K562 (cell line): ENCODE results near the gene SPAG16. TPM values are rescaled to one million over a fixed set of nuclear protein-coding genes. Genes with fewer than 3 reads are reported as not detected.

Experiments used
- ATAC-seq: fragments of 200-7000 bp; cut with Tn5 transposase; 3 replicates; pipeline ENCODE4 v1.9.1; 2020; ENCODE audit warnings: moderate library complexity
- BruUV-seq: library from RNA; stranded (reverse); fragments of 400-500 nt; replicated peaks from 2 replicates; lab custom pipeline; 2021; lab: Mats Ljungman, UMichigan
- CTCF ChIA-PET: fragments of 300-600 bp; formaldehyde crosslinking; extraction: SDS; loops from one replicate; lab custom pipeline; 2021; ENCODE audit warnings: low intra/inter-chr PET ratio; lab: Yijun Ruan, JAX
- POLR2A ChIA-PET: fragments of 300-600, 350-650 bp; sonication (Branson Sonifier 250); formaldehyde crosslinking; extraction: SDS; loops from one replicate; lab custom pipeline; 2021; ENCODE audit warnings: antibody characterized with exemption, inconsistent platforms; lab: Yijun Ruan, JAX
- DNase-seq, 4 experiments: peaks; one replicate each; pipeline versions ENCODE4 v3.0.0 to v3.0.0-alpha.2; 2011 to 2018; ENCODE audit warnings: low spot score in 3 of 4, mixed read lengths in 3 of 4; ENCODE audit errors: extremely low read depth in 1 of 4
- FAIRE-seq: peaks from 2 replicates; lab custom pipeline; 2011; peaks lifted over from hg19 to GRCh38; lab: Jason Lieb, UNC
- H2AFZ ChIP-seq: 2 replicates; pipeline ENCODE4 v1.6.0; 2011; ENCODE audit warnings: low read depth, low read length, control low read depth, inconsistent platforms
- H3K27ac ChIP-seq: fragments of 200-600 bp; 3 replicates; pipeline ENCODE4 v1.8.0; 2011; ENCODE audit warnings: low read depth, mild to moderate bottlenecking, control low read depth, inconsistent platforms, low read length, moderate library complexity, mixed read lengths; ENCODE audit errors: extremely low read depth
- H3K27me3 ChIP-seq, 2 experiments: fragments of 300-600 bp in 1 of 2; 2 replicates in 1 of 2; 3 replicates in 1 of 2; pipeline versions ENCODE4 v1.6.0 to v1.8.0; 2011; ENCODE audit warnings: inconsistent platforms in 2 of 2, low read length in 2 of 2, mild to moderate bottlenecking in 1 of 2, mixed read lengths in 1 of 2, moderate library complexity in 1 of 2; ENCODE audit not compliant: control insufficient read depth in 2 of 2, insufficient read depth in 2 of 2
- H3K36me3 ChIP-seq: fragments of 300-600 bp; 3 replicates; pipeline ENCODE4 v1.8.0; 2011; ENCODE audit warnings: mild to moderate bottlenecking, low read length, inconsistent platforms; ENCODE audit not compliant: control insufficient read depth, insufficient read depth
- H3K4me1 ChIP-seq, 2 experiments: fragments of 200-600 bp in 1 of 2; replicated peaks in 1 of 2; 2 replicates in 1 of 2; 3 replicates in 1 of 2; pipeline versions ENCODE4 v1.5.1 to v1.8.0; 2011; ENCODE audit warnings: inconsistent platforms in 2 of 2, low read length in 2 of 2, mild to moderate bottlenecking in 1 of 2, mixed read lengths in 1 of 2, moderate library complexity in 1 of 2; ENCODE audit not compliant: control insufficient read depth in 2 of 2, insufficient read depth in 2 of 2
- H3K4me2 ChIP-seq: 2 replicates; pipeline ENCODE4 v1.6.1; 2011; ENCODE audit warnings: low read length, control low read depth, inconsistent platforms, mixed read lengths; ENCODE audit not compliant: insufficient read depth
- H3K4me3 ChIP-seq: fragments of 200-600 bp; sonication (generic), shearing (Covaris generic); 2 replicates; pipeline ENCODE4 v1.5.1; 2016; ENCODE audit warnings: control low read depth, inconsistent platforms
- H3K79me2 ChIP-seq: fragments of 200-600 bp; 3 replicates; pipeline ENCODE4 v1.8.0; 2011; ENCODE audit warnings: low read length, inconsistent platforms; ENCODE audit not compliant: control insufficient read depth, insufficient read depth
- H3K9ac ChIP-seq, 2 experiments: 2 replicates each; pipeline versions ENCODE4 v1.6.0 to v1.6.1; 2011; ENCODE audit warnings: low read depth in 2 of 2, low read length in 2 of 2, control low read depth in 1 of 2, inconsistent platforms in 1 of 2, mild to moderate bottlenecking in 1 of 2, mixed read lengths in 1 of 2; ENCODE audit not compliant: insufficient read depth in 1 of 2
- H3K9me1 ChIP-seq: one replicate; pipeline ENCODE4 v1.6.0; 2011; ENCODE audit warnings: inconsistent platforms, mild to moderate bottlenecking, low read length, moderate library complexity; ENCODE audit not compliant: control insufficient read depth, insufficient read depth
- H3K9me3 ChIP-seq: replicated peaks from 2 replicates; pipeline ENCODE4 v1.5.1; 2011; ENCODE audit warnings: low read depth, low read length, inconsistent platforms; ENCODE audit not compliant: control insufficient read depth, insufficient read depth
- H4K20me1 ChIP-seq: replicated peaks from 2 replicates; pipeline ENCODE4 v1.6.1; 2011; ENCODE audit warnings: low read length, inconsistent platforms, mixed read lengths; ENCODE audit not compliant: control insufficient read depth, insufficient read depth
- EWSR1 ChIP-seq: fragments of 450-650 bp; IDR thresholded peaks from 2 replicates; pipeline ENCODE4 v1.6.1; 2018; ENCODE audit warnings: borderline replicate concordance, mild to moderate bottlenecking, low read depth, moderate library complexity; ENCODE audit not compliant: partially characterized antibody
- MTA1 ChIP-seq: fragments of 450-650 bp; IDR thresholded peaks from 2 replicates; pipeline ENCODE4 v1.6.1; 2017; ENCODE audit warnings: borderline replicate concordance
- NEUROD1 ChIP-seq: fragments of 150-350 bp; IDR thresholded peaks from 2 replicates; pipeline ENCODE4 v1.6.1; 2014; ENCODE audit warnings: borderline replicate concordance, low read length, low read depth; ENCODE audit not compliant: partially characterized antibody
- NFE2L1 ChIP-seq: fragments of 450-650 bp; IDR thresholded peaks from 2 replicates; pipeline ENCODE4 v1.6.1; 2016; ENCODE audit warnings: missing genetic modification characterization, low read depth, mild to moderate bottlenecking, missing compliant biosample characterization, moderate library complexity, borderline replicate concordance
- PHF20 ChIP-seq: fragments of 450-650 bp; IDR thresholded peaks from 2 replicates; pipeline ENCODE4 v1.6.1; 2018; ENCODE audit not compliant: partially characterized antibody
- RNF2 ChIP-seq: sonication (generic); IDR thresholded peaks from 2 replicates; pipeline ENCODE4 v1.6.1; 2016
- SMAD1 ChIP-seq: fragments of 150-350 bp; IDR thresholded peaks from 2 replicates; pipeline ENCODE4 v1.6.1; 2014; ENCODE audit warnings: low read length, low read depth; ENCODE audit not compliant: partially characterized antibody
- SOX6 ChIP-seq: fragments of 450-650 bp; IDR thresholded peaks from 2 replicates; pipeline ENCODE4 v1.6.1; 2014; ENCODE audit warnings: mild to moderate bottlenecking
- SRSF9 ChIP-seq: fragments of 200-400 bp; formaldehyde crosslinking; IDR thresholded peaks from 2 replicates; pipeline ENCODE4 v1.6.1; 2017; ENCODE audit warnings: low read depth, low read length, borderline replicate concordance
- TSC22D4 ChIP-seq: fragments of 450-650 bp; IDR thresholded peaks from 2 replicates; pipeline ENCODE4 v1.6.1; 2016; ENCODE audit warnings: missing genetic modification characterization, missing biosample characterization, control low read depth
- XRCC5 ChIP-seq: fragments of 200-400 bp; formaldehyde crosslinking; IDR thresholded peaks from 2 replicates; pipeline ENCODE4 v1.6.1; 2017; ENCODE audit warnings: low read depth, mild to moderate bottlenecking, low read length
- WGBS: fragments of 100-300 bp; shearing (Covaris generic); methylation state at CpG from one replicate; pipeline ENCODE4 v1.1.6; 2016; ENCODE audit warnings: low coverage, mixed read lengths; ENCODE audit not compliant: insufficient coverage; ENCODE audit errors: missing lambda C conversion rate; 5-methylcytosine and 5-hydroxymethylcytosine counted together
- in situ Hi-C: fragments of 300-500 bp; cut with MboI; formaldehyde crosslinking; loops from 4 replicates; pipeline ENCODE4 v1.15.0; 2018; ENCODE audit warnings: inconsistent platforms, mixed read lengths
- intact Hi-C: fragments of 100-400 bp; cut with micrococcal nuclease; formaldehyde crosslinking; loops from 2 replicates; pipeline ENCODE4 v1.14.2; 2022
- polyA plus RNA-seq, 8 experiments: library from polyadenylated mRNA; depleted of rRNA in 4 of 8; stranded (reverse) in 5 of 8; unstranded in 3 of 8; fragments of >200 nt; fragmentation: Nextera tagmentation in 2 of 8; fragmentation: Illumina TruSeq in 1 of 8; extraction: Ambion mirVana in 2 of 8; extraction: Trizol in 1 of 8; gene quantifications; 2 replicates each; pipeline versions ENCODE4 v1.2.1 to v1.2.3, GENCODE V29; 2011 to 2014; ENCODE audit warnings: inconsistent platforms in 1 of 8, missing spikeins in 1 of 8
- total RNA-seq, 7 experiments: library from RNA; depleted of rRNA in 6 of 7; stranded (reverse); fragments of >200 nt in 6 of 7; fragmentation: Illumina TruSeq in 2 of 7; extraction: Trizol in 2 of 7; gene quantifications; 2 replicates each; pipeline versions ENCODE4 v1.2.1 to v1.2.3, GENCODE V29; 2011 to 2021; ENCODE audit warnings: low replicate concordance in 1 of 7
- TF ChIP-seq, protein P1 (sequence below): sonication (generic); formaldehyde crosslinking; IDR thresholded peaks from 2 replicates; pipeline ENCODE4 v1.8.1; 2023; ENCODE audit warnings: mild to moderate bottlenecking, missing genetic modification reagents
- TF ChIP-seq, protein P2 (sequence below): fragments of 450-650 bp; formaldehyde crosslinking; conservative IDR thresholded peaks from 2 replicates; pipeline ENCODE4 v1.4.0; 2022; ENCODE audit warnings: mild to moderate bottlenecking, missing genetic modification characterization

Gene SPAG16
- total and polyA plus RNA-seq, 9 of the 15 experiments (the other 6 are each of a cell fraction or from before 2014, with no cell fraction given) = 0.98 to 5.9 (median 3.5) TPM

DNA sequence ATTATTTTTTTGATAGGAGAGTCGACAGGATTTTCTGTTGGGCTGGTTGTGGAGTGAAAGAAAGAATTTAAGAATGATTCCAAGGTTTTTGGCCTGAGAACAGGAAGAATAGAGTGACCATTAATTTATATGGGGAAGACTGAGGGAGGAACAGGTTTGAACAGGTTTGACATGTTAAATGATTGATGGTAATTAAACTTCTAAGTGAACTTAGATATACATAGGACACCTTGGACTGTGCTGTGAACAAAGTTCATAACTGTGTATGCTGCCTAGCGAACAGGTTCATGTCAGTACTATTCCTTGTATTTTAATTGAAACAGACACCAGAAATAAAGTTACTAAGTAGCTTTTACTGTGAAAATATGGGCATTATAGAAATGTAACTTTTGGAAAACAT lies 212.0 kb downstream of the SPAG16 start:
- POLR2A ChIA-PET = no interaction called here
- ATAC-seq = no peak
- H3K4me3 ChIP-seq = no peak overlapping the region
- FAIRE-seq = no peak
- no peak overlapping the region for H3K27ac ChIP-seq
- in situ Hi-C loops (no loop called here), intact Hi-C loops (no loop called here)
- H3K9ac ChIP-seq = no peak overlapping the region
- H2AFZ ChIP-seq = no peak overlapping the region
- H3K27me3 ChIP-seq = no peaks in the 10 kb centered on the region
- H3K4me1 ChIP-seq = no peaks in the 10 kb centered on the region
- no peak overlapping the region for H3K4me2 ChIP-seq
- no peaks in the 10 kb centered on the region for H3K79me2 ChIP-seq
- 0% methylated on average over 1 of the region's 2 CpGs for WGBS
- no peaks in the 10 kb centered on the region for H3K9me1 ChIP-seq
- H3K9me3 ChIP-seq = no peaks in the 10 kb centered on the region
- H3K36me3 ChIP-seq = no peaks in the 10 kb centered on the region
- H4K20me1 ChIP-seq = no peaks in the 10 kb centered on the region
- DNase-seq = no peak
- TF ChIP-seq RNF2 (no peak), PHF20 (no peak), TSC22D4 (tag) (no peak), SOX6 (no peak), EWSR1 (no peak), NEUROD1 (no peak), SMAD1 (no peak), MTA1 (no peak), SRSF9 (no peak), NFE2L1 (no peak), XRCC5 (no peak)
- TF ChIP-seq, protein P1, sequence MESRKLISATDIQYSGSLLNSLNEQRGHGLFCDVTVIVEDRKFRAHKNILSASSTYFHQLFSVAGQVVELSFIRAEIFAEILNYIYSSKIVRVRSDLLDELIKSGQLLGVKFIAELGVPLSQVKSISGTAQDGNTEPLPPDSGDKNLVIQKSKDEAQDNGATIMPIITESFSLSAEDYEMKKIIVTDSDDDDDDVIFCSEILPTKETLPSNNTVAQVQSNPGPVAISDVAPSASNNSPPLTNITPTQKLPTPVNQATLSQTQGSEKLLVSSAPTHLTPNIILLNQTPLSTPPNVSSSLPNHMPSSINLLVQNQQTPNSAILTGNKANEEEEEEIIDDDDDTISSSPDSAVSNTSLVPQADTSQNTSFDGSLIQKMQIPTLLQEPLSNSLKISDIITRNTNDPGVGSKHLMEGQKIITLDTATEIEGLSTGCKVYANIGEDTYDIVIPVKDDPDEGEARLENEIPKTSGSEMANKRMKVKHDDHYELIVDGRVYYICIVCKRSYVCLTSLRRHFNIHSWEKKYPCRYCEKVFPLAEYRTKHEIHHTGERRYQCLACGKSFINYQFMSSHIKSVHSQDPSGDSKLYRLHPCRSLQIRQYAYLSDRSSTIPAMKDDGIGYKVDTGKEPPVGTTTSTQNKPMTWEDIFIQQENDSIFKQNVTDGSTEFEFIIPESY (CRISPR knock-in tag) = no peak
- TF ChIP-seq, protein P2, sequence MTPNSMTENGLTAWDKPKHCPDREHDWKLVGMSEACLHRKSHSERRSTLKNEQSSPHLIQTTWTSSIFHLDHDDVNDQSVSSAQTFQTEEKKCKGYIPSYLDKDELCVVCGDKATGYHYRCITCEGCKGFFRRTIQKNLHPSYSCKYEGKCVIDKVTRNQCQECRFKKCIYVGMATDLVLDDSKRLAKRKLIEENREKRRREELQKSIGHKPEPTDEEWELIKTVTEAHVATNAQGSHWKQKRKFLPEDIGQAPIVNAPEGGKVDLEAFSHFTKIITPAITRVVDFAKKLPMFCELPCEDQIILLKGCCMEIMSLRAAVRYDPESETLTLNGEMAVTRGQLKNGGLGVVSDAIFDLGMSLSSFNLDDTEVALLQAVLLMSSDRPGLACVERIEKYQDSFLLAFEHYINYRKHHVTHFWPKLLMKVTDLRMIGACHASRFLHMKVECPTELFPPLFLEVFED (CRISPR knock-in tag) = no peak
- TF ChIP-seq, all 486 proteins: peak for 0
- no TSS peak for BruUV-seq
- CTCF ChIA-PET = no interaction called here
